GM13977 (cell line): ENCODE results near the gene EYA2.
A peak's percentile ranks its signal among the peaks of the same experiment; 100 is the strongest.

Experiments used
- DNase-seq: peaks from one replicate; pipeline ENCODE4 v3.0.0; 2012; ENCODE audit warnings: low spot score
- in situ Hi-C: fragments of 300-500 bp; cut with MboI; formaldehyde crosslinking; loops from one replicate; pipeline ENCODE4 v1.12.0; 2022; ENCODE audit warnings: low sequenced_read_pairs, low pct_unique_long_range_greater_than_20kb, mixed read lengths, inconsistent platforms; ENCODE audit not compliant: unreplicated experiment
- TF ChIP-seq, protein P1 (sequence below): IDR thresholded peaks from 2 replicates; pipeline ENCODE4 v1.5.1; 2012; ENCODE audit warnings: mild to moderate bottlenecking, control low read depth; ENCODE audit not compliant: insufficient read depth; ENCODE audit errors: extremely low read depth, missing control alignments

The EYA2 gene

DNA sequence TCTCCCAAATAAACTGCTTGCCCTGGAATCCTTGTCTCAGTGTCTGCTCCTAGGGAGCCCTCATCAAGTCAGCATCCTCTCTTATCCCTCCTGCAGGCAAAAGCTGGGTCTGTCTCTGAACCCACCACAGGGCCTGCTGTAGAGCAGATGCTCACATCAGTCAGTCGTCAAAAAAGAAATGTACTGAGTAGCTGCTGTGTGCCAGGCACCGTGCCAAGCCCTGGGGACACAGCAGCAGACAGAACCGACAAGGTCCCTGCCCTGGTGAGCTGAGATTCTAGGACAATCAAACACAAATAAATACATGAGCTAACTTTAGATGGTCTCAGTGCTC, 68.5 kb downstream of the EYA2 start:
- in situ Hi-C loops, result no loop called here
- TF ChIP-seq, protein P1, sequence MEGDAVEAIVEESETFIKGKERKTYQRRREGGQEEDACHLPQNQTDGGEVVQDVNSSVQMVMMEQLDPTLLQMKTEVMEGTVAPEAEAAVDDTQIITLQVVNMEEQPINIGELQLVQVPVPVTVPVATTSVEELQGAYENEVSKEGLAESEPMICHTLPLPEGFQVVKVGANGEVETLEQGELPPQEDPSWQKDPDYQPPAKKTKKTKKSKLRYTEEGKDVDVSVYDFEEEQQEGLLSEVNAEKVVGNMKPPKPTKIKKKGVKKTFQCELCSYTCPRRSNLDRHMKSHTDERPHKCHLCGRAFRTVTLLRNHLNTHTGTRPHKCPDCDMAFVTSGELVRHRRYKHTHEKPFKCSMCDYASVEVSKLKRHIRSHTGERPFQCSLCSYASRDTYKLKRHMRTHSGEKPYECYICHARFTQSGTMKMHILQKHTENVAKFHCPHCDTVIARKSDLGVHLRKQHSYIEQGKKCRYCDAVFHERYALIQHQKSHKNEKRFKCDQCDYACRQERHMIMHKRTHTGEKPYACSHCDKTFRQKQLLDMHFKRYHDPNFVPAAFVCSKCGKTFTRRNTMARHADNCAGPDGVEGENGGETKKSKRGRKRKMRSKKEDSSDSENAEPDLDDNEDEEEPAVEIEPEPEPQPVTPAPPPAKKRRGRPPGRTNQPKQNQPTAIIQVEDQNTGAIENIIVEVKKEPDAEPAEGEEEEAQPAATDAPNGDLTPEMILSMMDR, result no peak
- no peak for DNase-seq

DNA sequence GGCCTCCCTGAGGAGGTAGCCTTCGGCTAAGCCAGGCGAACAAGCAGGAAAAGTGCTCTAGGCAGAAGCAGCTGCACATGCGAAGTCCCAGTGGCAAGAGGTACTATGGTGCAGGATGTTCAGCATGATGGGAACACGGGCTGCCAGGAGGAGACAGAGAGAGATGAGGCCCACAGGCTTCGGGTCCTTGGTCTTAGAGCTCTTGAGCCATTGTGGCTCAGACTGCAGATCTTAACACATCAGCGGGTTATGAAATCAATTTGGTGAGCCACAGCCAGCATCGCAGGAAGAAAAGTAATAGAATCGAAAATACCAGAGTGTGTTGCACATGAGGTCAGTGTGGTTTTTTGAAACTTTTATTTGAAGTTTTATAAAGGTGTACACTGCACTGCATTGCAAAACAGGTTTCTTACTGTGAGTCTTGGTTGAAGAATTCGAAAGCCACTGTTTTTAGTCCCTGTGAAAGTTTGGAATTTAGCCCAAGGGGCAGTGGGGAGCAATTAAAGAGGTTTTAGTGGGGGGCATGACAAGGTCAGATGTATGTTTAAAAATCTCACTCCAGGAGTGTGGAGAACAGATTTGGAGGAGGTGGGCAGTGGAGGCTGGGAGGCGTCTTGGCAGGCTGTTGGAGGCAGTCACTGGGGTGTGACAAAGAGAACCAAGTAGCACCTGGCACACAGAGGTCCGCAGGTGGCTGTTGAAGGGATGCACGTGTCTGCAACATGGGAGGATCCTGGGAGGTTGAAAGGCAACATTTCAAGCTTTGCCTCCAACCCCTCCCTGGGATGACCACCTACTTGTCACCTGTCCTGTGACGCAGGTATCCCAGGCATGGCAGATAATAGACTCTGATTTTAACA, 69.3 kb downstream of the EYA2 start:
- no peak for DNase-seq
- TF ChIP-seq, protein P1, result no peak
- in situ Hi-C loops, result no loop called here

DNA sequence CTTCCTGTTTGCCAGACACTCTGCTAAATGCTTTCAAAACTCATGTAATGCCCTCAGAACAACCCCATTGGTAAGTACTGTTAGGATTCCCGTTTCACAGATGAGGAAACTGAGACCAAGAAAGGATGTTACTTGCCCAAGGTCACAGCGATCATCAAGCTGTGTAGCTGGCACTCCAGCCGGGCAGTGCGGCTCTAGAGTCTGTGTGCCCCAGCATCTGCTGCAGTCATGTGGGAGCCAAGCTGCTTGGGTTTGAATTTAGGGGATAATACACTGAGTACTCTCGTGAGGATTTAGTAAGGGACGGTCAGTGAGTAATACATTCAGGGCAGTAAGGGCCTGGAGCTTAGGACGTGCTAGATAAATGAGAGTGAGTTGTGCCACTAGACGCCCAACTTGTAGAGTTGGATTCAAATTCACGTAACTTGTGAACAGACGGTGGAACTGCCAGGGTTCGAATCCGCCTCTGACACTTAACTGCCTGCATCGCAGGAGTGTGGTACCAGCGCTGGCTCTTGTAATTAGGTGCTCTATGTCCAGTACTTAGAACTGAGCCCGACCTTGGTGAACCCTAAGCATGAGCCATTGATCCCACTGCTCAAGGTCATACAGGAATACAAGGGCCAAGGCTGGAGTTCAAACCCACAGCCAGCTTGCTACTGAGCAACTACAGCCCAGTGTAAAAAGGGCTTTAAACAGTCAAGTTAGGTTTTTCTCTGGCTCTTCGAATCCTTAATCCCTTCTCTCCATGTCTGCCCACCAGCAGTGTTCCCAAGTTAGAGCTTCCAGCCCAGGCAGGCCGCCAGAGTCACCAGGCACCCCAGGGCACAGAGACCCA, 70.2 kb downstream of the EYA2 start:
- no peak for DNase-seq
- in situ Hi-C loops, result no loop called here
- TF ChIP-seq, protein P1, result no peak

DNA sequence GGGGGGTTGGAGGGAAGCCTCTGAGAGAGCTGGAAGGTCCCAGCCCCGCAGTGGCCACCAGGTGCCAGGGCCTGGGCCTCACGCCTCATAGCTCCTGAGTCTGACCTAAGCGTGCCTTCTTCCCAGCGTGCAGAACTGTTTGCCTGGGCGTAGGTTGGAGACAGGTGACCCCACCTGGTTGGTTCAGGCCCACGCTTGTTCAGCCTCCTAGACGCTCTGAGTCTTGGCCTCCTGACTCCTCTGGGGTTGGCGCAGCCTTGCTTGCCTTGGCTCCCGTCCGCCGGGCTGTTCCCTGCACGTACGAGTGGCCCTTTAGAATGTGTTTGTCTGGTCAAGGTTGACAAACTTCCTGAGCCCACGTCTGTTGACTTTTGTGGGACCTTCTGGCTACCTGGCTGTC, 70.8 kb downstream of the EYA2 start:
- in situ Hi-C loops, result no loop called here
- TF ChIP-seq, protein P1, result no peak
- DNase-seq, result no peak

DNA sequence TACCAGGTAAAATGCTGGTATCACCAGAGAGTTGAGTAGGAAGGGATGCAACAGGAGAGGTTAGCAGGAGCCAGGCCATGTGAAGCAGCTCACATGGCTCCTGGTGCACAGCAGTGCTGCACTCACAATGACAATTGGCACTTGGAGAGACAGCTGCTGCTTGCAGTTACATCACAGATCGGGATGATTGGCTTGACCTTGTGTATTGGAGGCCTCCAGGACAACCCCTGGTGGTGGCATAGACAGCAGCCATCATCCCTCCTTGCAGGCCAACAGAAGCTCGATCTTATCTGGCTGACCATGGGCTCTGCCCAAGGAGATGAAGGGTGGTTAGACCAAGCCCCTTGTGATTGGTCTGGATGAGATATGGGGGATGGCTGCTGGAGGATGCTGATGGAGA, 73.0 kb downstream of the EYA2 start:
- TF ChIP-seq, protein P1, result no peak
- in situ Hi-C loops, result no loop called here
- no peak for DNase-seq

DNA sequence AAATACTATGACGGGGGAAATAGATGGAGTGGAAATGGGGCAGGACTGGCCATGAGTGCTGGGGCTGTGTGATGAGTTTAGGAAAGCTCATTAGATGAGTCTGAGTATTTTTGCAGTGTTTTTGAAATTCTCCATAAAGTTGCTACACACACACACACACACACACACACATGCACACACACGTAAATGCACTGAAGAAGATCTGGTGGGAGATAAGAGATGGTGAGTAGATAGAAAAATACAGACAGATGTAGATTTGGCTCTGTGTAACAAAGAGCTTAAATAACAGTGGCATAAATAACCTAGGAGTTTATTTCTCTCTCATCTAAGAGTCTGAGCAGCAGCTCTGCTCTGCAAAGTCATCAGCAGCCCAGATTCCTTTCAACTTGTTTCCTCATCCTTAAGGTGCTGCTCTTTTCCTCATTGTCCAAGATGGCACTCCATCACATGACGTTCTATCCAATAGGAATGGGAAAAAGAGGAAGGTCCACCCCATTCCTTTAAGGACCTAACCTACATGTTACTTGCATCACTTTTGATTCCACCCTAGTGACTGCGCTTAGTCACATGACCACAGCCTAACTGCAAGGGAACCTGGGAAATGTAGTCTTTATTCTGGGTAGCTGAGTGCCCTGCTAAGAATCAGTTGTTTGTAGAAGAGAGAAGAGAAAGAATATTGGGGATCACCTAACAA, 76.4 kb downstream of the EYA2 start:
- in situ Hi-C loops, result no loop called here
- peak; percentile 35 for DNase-seq
- TF ChIP-seq, protein P1, result no peak
